Effector CD8-positive, alpha-beta T cell (primary cell): ENCODE measurements around the gene CD37.
A peak's percentile ranks its signal among the peaks of the same experiment; 100 is the strongest.
"Not testable (repeated sequence)": the region's sequence is repeated elsewhere in the genome, so short reads cannot be mapped to it uniquely, and the experiment has no call there.

ENCODE experiments used
- DNase-seq: peaks from one replicate; lab custom pipeline; 2025; lab: John Stamatoyannopoulos, UW

The CD37 gene

GRCh38 chr19:49328741-49329140, 6.5 kb upstream of the CD37 start:
- no peak for DNase-seq

- DNase-seq: not testable (repeated sequence)
These were observed 4.0 kb upstream of the CD37 start for GRCh38 chr19:49331187-49331586.

- peak; percentile 27 for DNase-seq
These were observed 3.6 kb upstream of the CD37 start for GRCh38 chr19:49331616-49332055.

GRCh38 chr19:49332691-49333417, 2.4 kb upstream of the CD37 start:
- not testable (repeated sequence) for DNase-seq

GRCh38 chr19:49333418-49333805, 1.8 kb upstream of the CD37 start:
- DNase-seq: no peak

GRCh38 chr19:49333811-49334288, 1.4 kb upstream of the CD37 start:
- DNase-seq: peak; percentile 52

GRCh38 chr19:49335784-49336481, 727 bp downstream of the CD37 start:
- DNase-seq: no peak

DNA sequence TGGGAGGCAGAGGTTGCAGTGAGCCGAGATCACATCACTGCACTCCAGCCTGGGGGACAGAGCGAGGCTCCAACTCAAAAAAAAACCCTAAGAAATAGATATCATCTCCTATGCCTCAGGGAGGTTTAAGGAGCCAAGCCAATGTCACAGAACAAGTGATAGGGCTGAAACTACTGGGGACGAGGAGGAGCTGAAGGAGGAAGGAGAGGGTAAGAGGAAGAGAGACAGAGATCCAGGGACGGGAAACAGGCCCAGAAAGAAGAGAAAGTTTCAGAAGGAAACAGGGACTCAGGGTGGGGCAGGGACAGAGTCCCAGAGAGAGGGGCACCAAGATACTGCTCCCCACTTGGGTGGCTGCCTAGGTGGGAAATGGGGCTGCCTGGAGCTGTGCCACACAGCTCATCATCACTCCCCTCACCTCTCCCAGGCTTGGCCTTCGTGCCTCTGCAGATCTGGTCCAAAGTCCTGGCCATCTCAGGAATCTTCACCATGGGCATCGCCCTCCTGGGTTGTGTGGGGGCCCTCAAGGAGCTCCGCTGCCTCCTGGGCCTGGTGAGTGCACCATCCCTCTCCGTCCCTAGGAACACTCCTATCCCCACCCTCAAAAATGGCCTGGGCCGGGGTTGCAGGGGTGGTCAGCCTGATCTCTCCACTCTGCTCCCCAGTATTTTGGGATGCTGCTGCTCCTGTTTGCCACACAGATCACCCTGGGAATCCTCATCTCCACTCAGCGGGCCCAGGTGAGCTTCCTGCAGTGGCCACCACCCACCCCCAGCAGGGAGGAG, 1.5 kb downstream of the CD37 start:
- DNase-seq: no peak

GRCh38 chr19:49337267-49338022, 2.2 kb downstream of the CD37 start:
- no peak for DNase-seq

- DNase-seq: no peak
These were observed 2.9 kb downstream of the CD37 start for GRCh38 chr19:49338023-49338677.

DNA sequence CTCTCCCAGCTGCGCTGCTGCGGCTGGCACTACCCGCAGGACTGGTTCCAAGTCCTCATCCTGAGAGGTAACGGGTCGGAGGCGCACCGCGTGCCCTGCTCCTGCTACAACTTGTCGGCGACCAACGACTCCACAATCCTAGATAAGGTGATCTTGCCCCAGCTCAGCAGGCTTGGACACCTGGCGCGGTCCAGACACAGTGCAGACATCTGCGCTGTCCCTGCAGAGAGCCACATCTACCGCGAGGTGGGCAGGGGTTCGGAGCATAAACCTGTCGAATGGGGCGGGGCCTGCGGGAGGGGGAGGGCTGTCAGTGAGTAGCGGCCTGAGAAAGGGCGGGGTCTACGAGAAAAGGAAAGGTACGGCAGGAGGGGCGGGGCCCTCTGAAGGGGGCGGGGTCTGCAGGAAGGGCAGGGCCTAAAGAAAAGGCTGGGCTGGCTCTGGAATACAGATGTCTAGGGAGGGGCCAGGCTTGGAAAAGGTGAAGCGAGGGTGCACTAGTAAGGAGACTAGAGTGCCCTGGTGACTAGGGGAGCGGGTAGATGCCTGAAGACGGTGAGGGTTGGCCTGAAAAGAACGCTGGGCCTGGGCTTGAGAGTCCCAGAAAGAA, 3.6 kb downstream of the CD37 start:
- DNase-seq: no peak

GRCh38 chr19:49339301-49340068, 4.3 kb downstream of the CD37 start:
- DNase-seq: no peak

DNA sequence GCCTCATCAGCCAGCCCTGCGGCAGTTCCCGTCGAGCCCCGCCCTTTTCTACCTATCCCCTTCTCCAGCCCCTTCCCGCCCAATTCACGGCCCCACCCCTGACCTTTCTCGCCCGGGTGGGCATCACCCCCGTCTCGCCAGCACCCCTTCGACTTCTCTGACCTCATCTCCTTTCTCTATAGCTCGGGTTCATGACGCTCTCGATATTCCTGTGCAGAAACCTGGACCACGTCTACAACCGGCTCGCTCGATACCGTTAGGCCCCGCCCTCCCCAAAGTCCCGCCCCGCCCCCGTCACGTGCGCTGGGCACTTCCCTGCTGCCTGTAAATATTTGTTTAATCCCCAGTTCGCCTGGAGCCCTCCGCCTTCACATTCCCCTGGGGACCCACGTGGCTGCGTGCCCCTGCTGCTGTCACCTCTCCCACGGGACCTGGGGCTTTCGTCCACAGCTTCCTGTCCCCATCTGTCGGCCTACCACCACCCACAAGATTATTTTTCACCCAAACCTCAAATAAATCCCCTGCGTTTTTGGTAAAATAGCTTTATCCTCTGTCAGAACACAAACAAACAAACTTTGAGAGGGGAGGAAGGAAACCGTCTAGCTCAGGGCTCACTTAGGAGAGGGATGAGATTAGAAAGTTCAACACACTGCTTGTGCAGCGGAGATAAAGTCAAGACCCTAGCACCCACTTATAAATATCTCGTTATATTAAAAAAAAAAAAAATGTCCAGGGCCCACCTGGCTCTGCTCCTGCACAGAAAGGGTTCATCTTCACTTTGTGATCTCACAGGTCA, 5.1 kb downstream of the CD37 start:
- no peak for DNase-seq

- no peak for DNase-seq
These were observed 5.9 kb downstream of the CD37 start for GRCh38 chr19:49340865-49341718.

- no peak for DNase-seq
These were observed 7.1 kb downstream of the CD37 start for GRCh38 chr19:49342291-49342721.

- no peak for DNase-seq
These were observed 7.9 kb downstream of the CD37 start for GRCh38 chr19:49343123-49343522.

GRCh38 chr19:49344505-49345423, 9.6 kb downstream of the CD37 start:
- no peak for DNase-seq
